ENCODE data around the gene RNF10.

GRCh38 chr12:120528861-120529525 is 5.2 kb upstream of the RNF10 start, which contains the start of gene COQ5:
- TF ChIP-seq, protein P1, sequence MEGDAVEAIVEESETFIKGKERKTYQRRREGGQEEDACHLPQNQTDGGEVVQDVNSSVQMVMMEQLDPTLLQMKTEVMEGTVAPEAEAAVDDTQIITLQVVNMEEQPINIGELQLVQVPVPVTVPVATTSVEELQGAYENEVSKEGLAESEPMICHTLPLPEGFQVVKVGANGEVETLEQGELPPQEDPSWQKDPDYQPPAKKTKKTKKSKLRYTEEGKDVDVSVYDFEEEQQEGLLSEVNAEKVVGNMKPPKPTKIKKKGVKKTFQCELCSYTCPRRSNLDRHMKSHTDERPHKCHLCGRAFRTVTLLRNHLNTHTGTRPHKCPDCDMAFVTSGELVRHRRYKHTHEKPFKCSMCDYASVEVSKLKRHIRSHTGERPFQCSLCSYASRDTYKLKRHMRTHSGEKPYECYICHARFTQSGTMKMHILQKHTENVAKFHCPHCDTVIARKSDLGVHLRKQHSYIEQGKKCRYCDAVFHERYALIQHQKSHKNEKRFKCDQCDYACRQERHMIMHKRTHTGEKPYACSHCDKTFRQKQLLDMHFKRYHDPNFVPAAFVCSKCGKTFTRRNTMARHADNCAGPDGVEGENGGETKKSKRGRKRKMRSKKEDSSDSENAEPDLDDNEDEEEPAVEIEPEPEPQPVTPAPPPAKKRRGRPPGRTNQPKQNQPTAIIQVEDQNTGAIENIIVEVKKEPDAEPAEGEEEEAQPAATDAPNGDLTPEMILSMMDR (conservative IDR thresholded peaks at IDR 0.05 in 1 of 2, IDR thresholded peaks at IDR 0.05 in 1 of 2; ENCODE audit: extremely low read depth in 1 of 2, insufficient read depth in 1 of 2, low read depth in 1 of 2, low read length in 2 of 2), result no peak
- no peak for TF ChIP-seq EZH2 (IDR thresholded peaks at IDR 0.05; ENCODE audit: borderline replicate concordance, low read length)

All from mammary epithelial cell (primary cell).